Fibroblast of lung (primary cell): ENCODE data around the gene CDR2. TPM values are rescaled to one million over a fixed set of nuclear protein-coding genes. Genes with fewer than 3 reads are reported as not detected.

ENCODE experiments used
- DNase-seq, 2 donors: peaks; one replicate each; pipeline versions ENCODE4 v3.0.0 to v3.0.0-alpha.2; 2010; ENCODE audit warnings: low read depth in 2 of 2
- H2AFZ ChIP-seq: 2 replicates; pipeline ENCODE4 v1.5.1; 2012; ENCODE audit warnings: low read length, control low read depth, inconsistent platforms
- H3K27ac ChIP-seq: 2 replicates; pipeline ENCODE4 v1.5.1; 2011; ENCODE audit warnings: low read length, control low read depth; ENCODE audit not compliant: insufficient read depth
- H3K27me3 ChIP-seq: 2 replicates; pipeline ENCODE4 v1.5.1; 2011; ENCODE audit warnings: mild to moderate bottlenecking, low read length; ENCODE audit not compliant: control insufficient read depth, insufficient read depth
- H3K36me3 ChIP-seq: 2 replicates; pipeline ENCODE4 v1.5.1; 2011; ENCODE audit warnings: low read length; ENCODE audit not compliant: control insufficient read depth, insufficient read depth
- H3K4me1 ChIP-seq: 2 replicates; pipeline ENCODE4 v1.5.1; 2011; ENCODE audit warnings: low read length; ENCODE audit not compliant: control insufficient read depth, insufficient read depth; ENCODE audit errors: extremely low read depth
- H3K4me2 ChIP-seq: 2 replicates; pipeline ENCODE4 v1.5.1; 2011; ENCODE audit warnings: low read length, control low read depth; ENCODE audit not compliant: insufficient read depth; ENCODE audit errors: extremely low read depth
- H3K4me3 ChIP-seq, 4 experiments: fragments of 200-600 bp in 1 of 4; sonication (generic) in 1 of 4; replicated peaks in 1 of 4; 2 replicates each; pipeline ENCODE4 v1.5.1; 2011 to 2016; ENCODE audit warnings: low read length in 4 of 4, low read depth in 3 of 4, mild to moderate bottlenecking in 3 of 4, control low read depth in 2 of 4, inconsistent platforms in 1 of 4, mixed read lengths in 1 of 4; ENCODE audit not compliant: insufficient read depth in 1 of 4; ENCODE audit errors: control extremely low read depth in 1 of 4
- H3K79me2 ChIP-seq: 2 replicates; pipeline ENCODE4 v1.5.1; 2012; ENCODE audit warnings: mild to moderate bottlenecking, low read length, inconsistent platforms; ENCODE audit not compliant: control insufficient read depth, insufficient read depth
- H3K9ac ChIP-seq: 2 replicates; pipeline ENCODE4 v1.5.1; 2011; ENCODE audit warnings: mild to moderate bottlenecking, low read length, control low read depth; ENCODE audit not compliant: insufficient read depth
- H3K9me3 ChIP-seq: 2 replicates; pipeline ENCODE4 v1.5.1; 2012; ENCODE audit warnings: low read depth, low read length; ENCODE audit not compliant: control insufficient read depth, insufficient read depth
- H4K20me1 ChIP-seq: 2 replicates; pipeline ENCODE4 v1.5.1; 2011; ENCODE audit warnings: low read length; ENCODE audit not compliant: control insufficient read depth, insufficient read depth; ENCODE audit errors: extremely low read depth
- CTCF ChIP-seq, 2 donors: IDR thresholded peaks in 1 of 2; conservative IDR thresholded peaks in 1 of 2; 1 replicate in 1 of 2; 2 replicates in 1 of 2; pipeline ENCODE4 v1.5.1; 2011 to 2012; ENCODE audit warnings: low read length in 2 of 2, control low read depth in 1 of 2, inconsistent platforms in 1 of 2, low read depth in 1 of 2, mild to moderate bottlenecking in 1 of 2
- EZH2 ChIP-seq: IDR thresholded peaks from 2 replicates; pipeline ENCODE4 v1.5.1; 2012; ENCODE audit warnings: low read length, control low read depth, mild to moderate bottlenecking; ENCODE audit errors: missing control alignments
- polyA plus RNA-seq, 2 donors: library from polyadenylated mRNA; depleted of rRNA in 1 of 2; stranded (reverse) in 1 of 2; unstranded in 1 of 2; fragments of >200 nt; gene quantifications; 2 replicates each; pipeline ENCODE4 v1.2.1, GENCODE V29; 2011 to 2012; ENCODE audit warnings: missing spikeins in 1 of 2
- total RNA-seq: library from RNA; depleted of rRNA; stranded (reverse); fragments of >200 nt; gene quantifications from 2 replicates; pipeline ENCODE4 v1.2.1, GENCODE V29; 2014

Gene CDR2
- total and polyA plus RNA-seq, 2 donors (not counting 1 experiment from before 2014, with no cell fraction given), result 60.1 to 73.8 TPM

GRCh38 chr16:22359679-22360078 is 14.7 kb downstream of the CDR2 start:
- Histone ChIP-seq H3K4me1 (no peaks in the 10 kb centered on the region), H3K4me3 (no peak overlapping the region), H4K20me1 (no peaks in the 10 kb centered on the region), H2AFZ (no peak overlapping the region), H3K27me3 (no peaks in the 10 kb centered on the region), H3K9me3 (no peaks in the 10 kb centered on the region), H3K27ac (no peak overlapping the region), H3K79me2 (peaks cover 56% of the 10 kb centered on the region), H3K36me3 (peaks cover 6% of the 10 kb centered on the region), H3K9ac (no peak overlapping the region), H3K4me2 (no peak overlapping the region)
- TF ChIP-seq CTCF (conservative IDR thresholded peaks at IDR 0.05 in 1 of 2, IDR thresholded peaks at IDR 0.05 in 1 of 2; ENCODE audit: low read depth in 1 of 2, low read length in 2 of 2) (no peak), EZH2 (no peak)
- no peak for DNase-seq

GRCh38 chr16:22358000-22358399 is 16.4 kb downstream of the CDR2 start:
- peaks cover 42% of the 10 kb centered on the region for H3K79me2 ChIP-seq
- peaks cover 2% of the 10 kb centered on the region for H3K36me3 ChIP-seq
- no peaks in the 10 kb centered on the region for H3K27me3 ChIP-seq
- H4K20me1 ChIP-seq, result no peaks in the 10 kb centered on the region
- H3K4me2 ChIP-seq, result no peak overlapping the region
- no peak overlapping the region for H3K27ac ChIP-seq
- H2AFZ ChIP-seq, result no peak overlapping the region
- H3K9me3 ChIP-seq, result no peaks in the 10 kb centered on the region
- peak in 1 of 2 donors; percentile 29 for DNase-seq
- no peak overlapping the region for H3K4me3 ChIP-seq
- no peak for TF ChIP-seq CTCF (conservative IDR thresholded peaks at IDR 0.05 in 1 of 2, IDR thresholded peaks at IDR 0.05 in 1 of 2; ENCODE audit: low read depth in 1 of 2, low read length in 2 of 2)
- no peak for TF ChIP-seq EZH2
- peaks cover 3% of the 10 kb centered on the region for H3K4me1 ChIP-seq
- no peak overlapping the region for H3K9ac ChIP-seq

GRCh38 chr16:22357635-22357971 is 16.8 kb downstream of the CDR2 start:
- DNase-seq, result peak in 1 of 2 donors; percentile 15
- H3K9me3 ChIP-seq, result no peaks in the 10 kb centered on the region
- H3K9ac ChIP-seq, result no peak overlapping the region
- H3K27me3 ChIP-seq, result no peaks in the 10 kb centered on the region
- no peak overlapping the region for H3K27ac ChIP-seq
- peaks cover 2% of the 10 kb centered on the region for H3K36me3 ChIP-seq
- peaks cover 3% of the 10 kb centered on the region for H3K4me1 ChIP-seq
- TF ChIP-seq CTCF (conservative IDR thresholded peaks at IDR 0.05 in 1 of 2, IDR thresholded peaks at IDR 0.05 in 1 of 2; ENCODE audit: low read depth in 1 of 2, low read length in 2 of 2), result no peak
- TF ChIP-seq EZH2, result no peak
- no peak overlapping the region for H2AFZ ChIP-seq
- peaks cover 42% of the 10 kb centered on the region for H3K79me2 ChIP-seq
- no peak overlapping the region for H3K4me3 ChIP-seq
- H4K20me1 ChIP-seq, result no peaks in the 10 kb centered on the region
- H3K4me2 ChIP-seq, result no peak overlapping the region
